K562 (cell line): ENCODE results near the gene NME2. TPM values are rescaled to one million over a fixed set of nuclear protein-coding genes. Genes with fewer than 3 reads are reported as not detected.

Experiments used
- ATF1 ChIP-seq, 2 experiments: fragments of 450-650 bp in 1 of 2; IDR thresholded peaks; 2 replicates each; pipeline ENCODE4 v1.6.1; 2016; ENCODE audit warnings: missing compliant biosample characterization in 1 of 2, missing genetic modification characterization in 1 of 2
- CBFB ChIP-seq: sonication (generic); formaldehyde crosslinking; IDR thresholded peaks from 2 replicates; pipeline ENCODE4 v1.4.0; 2020; ENCODE audit warnings: mild to moderate bottlenecking, missing genetic modification reagents
- CREB1 ChIP-seq, 2 experiments: sonication (generic) in 1 of 2; formaldehyde crosslinking in 1 of 2; IDR thresholded peaks; 2 replicates each; pipeline versions ENCODE4 v1.6.1 to v1.8.0; 2012 to 2022; ENCODE audit warnings: inconsistent platforms in 1 of 2, mild to moderate bottlenecking in 1 of 2, missing genetic modification reagents in 1 of 2, moderate library complexity in 1 of 2
- ESRRB ChIP-seq: fragments of 250-450 bp; sonication (Bioruptor Pico); IDR thresholded peaks from 2 replicates; pipeline ENCODE4 v1.5.0; 2020; ENCODE audit warnings: mild to moderate bottlenecking, moderate library complexity, borderline replicate concordance
- FUS ChIP-seq: fragments of 200-400 bp; formaldehyde crosslinking; optimal IDR thresholded peaks from 2 replicates; pipeline ENCODE3; 2017; ENCODE audit warnings: low read depth, low read length
- L3MBTL2 ChIP-seq: fragments of 450-650 bp; IDR thresholded peaks from 2 replicates; pipeline ENCODE4 v1.6.1; 2016; ENCODE audit warnings: mild to moderate bottlenecking, moderate library complexity
- MYNN ChIP-seq, 2 experiments: sonication (generic); formaldehyde crosslinking in 1 of 2; IDR thresholded peaks; 2 replicates each; pipeline versions ENCODE4 v1.5.0 to v1.6.1; 2016 to 2020; ENCODE audit warnings: antibody characterized with exemption in 1 of 2, missing genetic modification reagents in 1 of 2
- NEUROD1 ChIP-seq: fragments of 150-350 bp; IDR thresholded peaks from 2 replicates; pipeline ENCODE4 v1.6.1; 2014; ENCODE audit warnings: borderline replicate concordance, low read length, low read depth; ENCODE audit not compliant: partially characterized antibody
- PPARD ChIP-seq: fragments of 250-450 bp; sonication (Bioruptor Pico); IDR thresholded peaks from 2 replicates; pipeline ENCODE4 v1.8.0; 2022; ENCODE audit warnings: inconsistent platforms, mild to moderate bottlenecking, moderate library complexity
- RFX1 ChIP-seq: fragments of 450-650 bp; IDR thresholded peaks from 2 replicates; pipeline ENCODE4 v1.6.1; 2016; ENCODE audit warnings: mild to moderate bottlenecking, moderate library complexity
- RUNX1 ChIP-seq: sonication (generic); IDR thresholded peaks from 2 replicates; pipeline ENCODE4 v1.6.1; 2016; ENCODE audit warnings: antibody characterized with exemption, low read depth
- SRSF3 ChIP-seq: fragments of 200-400 bp; formaldehyde crosslinking; IDR thresholded peaks from 2 replicates; pipeline ENCODE4 v1.6.1; 2016; ENCODE audit warnings: mild to moderate bottlenecking, low read length, moderate library complexity; ENCODE audit not compliant: insufficient read depth
- TRIM24 ChIP-seq, 2 experiments: fragments of 450-650 bp; IDR thresholded peaks; 2 replicates each; pipeline ENCODE4 v1.6.1; 2016
- ZNF133 ChIP-seq: fragments of 250-450 bp; sonication (Bioruptor Pico); IDR thresholded peaks from 2 replicates; pipeline ENCODE4 v1.4.0; 2020; ENCODE audit warnings: mild to moderate bottlenecking
- ZNF445 ChIP-seq: fragments of 250-450 bp; sonication (Bioruptor Pico); IDR thresholded peaks from 2 replicates; pipeline ENCODE4 v1.4.0; 2020; ENCODE audit warnings: low read depth, mild to moderate bottlenecking, moderate library complexity
- ZNF764 ChIP-seq: fragments of 250-450 bp; sonication (Bioruptor Pico); IDR thresholded peaks from 2 replicates; pipeline ENCODE4 v1.4.0; 2020; ENCODE audit warnings: low read depth, mild to moderate bottlenecking, moderate library complexity
- polyA plus RNA-seq, 8 experiments: library from polyadenylated mRNA; depleted of rRNA in 4 of 8; stranded (reverse) in 5 of 8; unstranded in 3 of 8; fragments of >200 nt; fragmentation: Nextera tagmentation in 2 of 8; fragmentation: Illumina TruSeq in 1 of 8; extraction: Ambion mirVana in 2 of 8; extraction: Trizol in 1 of 8; gene quantifications; 2 replicates each; pipeline versions ENCODE4 v1.2.1 to v1.2.3, GENCODE V29; 2011 to 2014; ENCODE audit warnings: inconsistent platforms in 1 of 8, missing spikeins in 1 of 8
- total RNA-seq, 7 experiments: library from RNA; depleted of rRNA in 6 of 7; stranded (reverse); fragments of >200 nt in 6 of 7; fragmentation: Illumina TruSeq in 2 of 7; extraction: Trizol in 2 of 7; gene quantifications; 2 replicates each; pipeline versions ENCODE4 v1.2.1 to v1.2.3, GENCODE V29; 2011 to 2021; ENCODE audit warnings: low replicate concordance in 1 of 7
- TF ChIP-seq, protein P1 (sequence below), 2 experiments: fragments of 450-650 bp in 1 of 2; sonication (generic) in 1 of 2; formaldehyde crosslinking in 1 of 2; IDR thresholded peaks; 2 replicates each; pipeline versions ENCODE4 v1.7.1 to v1.9.0; 2016 to 2022; ENCODE audit warnings: inconsistent platforms in 1 of 2, mild to moderate bottlenecking in 1 of 2, missing genetic modification reagents in 1 of 2

The NME2 gene
- total and polyA plus RNA-seq, 9 of the 15 experiments (the other 6 are each of a cell fraction or from before 2014, with no cell fraction given): 684 to 1,202 (median 924) TPM

DNA sequence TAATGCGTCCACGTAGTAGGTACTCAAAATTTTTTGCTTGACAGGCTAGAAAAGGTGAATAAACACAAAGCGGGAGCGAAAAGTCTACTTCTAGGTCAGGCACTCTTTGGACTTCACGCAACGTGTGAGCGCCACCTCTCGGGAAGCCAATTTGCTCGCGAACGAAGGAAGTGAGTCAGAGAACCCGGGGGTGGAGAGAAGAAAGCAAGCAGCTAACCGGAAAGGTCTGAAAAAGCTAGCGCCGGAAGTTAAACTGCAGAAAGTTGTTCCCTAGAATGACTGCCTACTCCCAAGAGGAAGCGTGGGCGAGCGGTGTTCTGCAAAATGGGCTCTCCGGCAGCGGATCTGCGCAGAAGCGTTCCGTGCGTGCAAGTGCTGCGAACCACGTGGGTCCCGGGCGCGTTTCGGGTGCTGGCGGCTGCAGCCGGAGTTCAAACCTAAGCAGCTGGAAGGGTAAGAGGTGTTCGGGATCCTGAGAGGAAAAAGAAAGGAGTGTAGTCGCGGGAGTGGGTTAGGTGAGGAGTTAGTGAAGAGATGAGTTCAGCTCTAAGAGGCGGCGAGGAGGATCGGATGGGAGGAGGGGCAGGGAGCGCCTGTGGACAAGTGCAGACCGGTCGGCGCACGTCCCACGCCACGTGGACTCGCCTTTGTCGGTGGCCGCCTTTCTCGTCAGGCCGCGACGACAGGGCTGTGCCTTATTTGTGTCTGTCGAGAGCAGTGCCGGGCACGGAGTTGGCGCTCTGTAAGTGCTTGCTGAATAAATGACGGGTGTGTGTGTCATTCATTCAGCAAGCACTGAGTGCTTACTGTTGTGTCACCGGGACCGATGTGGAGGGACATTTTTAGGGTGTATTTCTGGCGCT is 12.8 kb upstream of the NME2 start, which contains the start of gene NME1 (continued):
- TF ChIP-seq, protein P1, sequence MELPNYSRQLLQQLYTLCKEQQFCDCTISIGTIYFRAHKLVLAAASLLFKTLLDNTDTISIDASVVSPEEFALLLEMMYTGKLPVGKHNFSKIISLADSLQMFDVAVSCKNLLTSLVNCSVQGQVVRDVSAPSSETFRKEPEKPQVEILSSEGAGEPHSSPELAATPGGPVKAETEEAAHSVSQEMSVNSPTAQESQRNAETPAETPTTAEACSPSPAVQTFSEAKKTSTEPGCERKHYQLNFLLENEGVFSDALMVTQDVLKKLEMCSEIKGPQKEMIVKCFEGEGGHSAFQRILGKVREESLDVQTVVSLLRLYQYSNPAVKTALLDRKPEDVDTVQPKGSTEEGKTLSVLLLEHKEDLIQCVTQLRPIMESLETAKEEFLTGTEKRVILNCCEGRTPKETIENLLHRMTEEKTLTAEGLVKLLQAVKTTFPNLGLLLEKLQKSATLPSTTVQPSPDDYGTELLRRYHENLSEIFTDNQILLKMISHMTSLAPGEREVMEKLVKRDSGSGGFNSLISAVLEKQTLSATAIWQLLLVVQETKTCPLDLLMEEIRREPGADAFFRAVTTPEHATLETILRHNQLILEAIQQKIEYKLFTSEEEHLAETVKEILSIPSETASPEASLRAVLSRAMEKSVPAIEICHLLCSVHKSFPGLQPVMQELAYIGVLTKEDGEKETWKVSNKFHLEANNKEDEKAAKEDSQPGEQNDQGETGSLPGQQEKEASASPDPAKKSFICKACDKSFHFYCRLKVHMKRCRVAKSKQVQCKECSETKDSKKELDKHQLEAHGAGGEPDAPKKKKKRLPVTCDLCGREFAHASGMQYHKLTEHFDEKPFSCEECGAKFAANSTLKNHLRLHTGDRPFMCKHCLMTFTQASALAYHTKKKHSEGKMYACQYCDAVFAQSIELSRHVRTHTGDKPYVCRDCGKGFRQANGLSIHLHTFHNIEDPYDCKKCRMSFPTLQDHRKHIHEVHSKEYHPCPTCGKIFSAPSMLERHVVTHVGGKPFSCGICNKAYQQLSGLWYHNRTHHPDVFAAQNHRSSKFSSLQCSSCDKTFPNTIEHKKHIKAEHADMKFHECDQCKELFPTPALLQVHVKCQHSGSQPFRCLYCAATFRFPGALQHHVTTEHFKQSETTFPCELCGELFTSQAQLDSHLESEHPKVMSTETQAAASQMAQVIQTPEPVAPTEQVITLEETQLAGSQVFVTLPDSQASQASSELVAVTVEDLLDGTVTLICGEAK (IDR thresholded peaks at IDR 0.05): peak; percentile 100
- TF ChIP-seq, protein P1 (CRISPR knock-in tag; IDR thresholded peaks at IDR 0.05): no peak; the same call in 1 of the 2 replicates
- TF ChIP-seq CBFB (peak; percentile 89), SRSF3 (no peak), ZNF133 (no peak), MYNN (IDR thresholded peaks at IDR 0.05) (peak; percentile 85), MYNN (CRISPR knock-in tag; IDR thresholded peaks at IDR 0.05) (no peak), TRIM24 (IDR thresholded peaks at IDR 0.05) (peak; percentile 70 to 100; a peak in 3 of 4 replicates), ESRRB (CRISPR knock-in tag) (no peak), CREB1 (IDR thresholded peaks at IDR 0.05) (peak; percentile 67; the same call in 1 of the 2 replicates), CREB1 (CRISPR knock-in tag; IDR thresholded peaks at IDR 0.05) (peak; percentile 74), RFX1 (no peak), ZNF764 (CRISPR knock-in tag) (peak; percentile 73; the same call in 1 of the 2 replicates), PPARD (no peak), ATF1 (CRISPR knock-in tag; IDR thresholded peaks at IDR 0.05) (no peak), ATF1 (tag; IDR thresholded peaks at IDR 0.05) (peak; percentile 93), L3MBTL2 (peak; percentile 90), RUNX1 (peak; percentile 26; the same call in 1 of the 2 replicates), NEUROD1 (peak; percentile 98), ZNF445 (CRISPR knock-in tag) (no peak; the same call in 1 of the 2 replicates), FUS (no peak)
